B cell (primary cell): ENCODE measurements around the gene G2E3. TPM values are rescaled to one million over a fixed set of nuclear protein-coding genes. Genes with fewer than 3 reads are reported as not detected.

Experiments used
- ATAC-seq: fragments of 200-7000 bp; cut with Tn5 transposase; one replicate; pipeline ENCODE4 v1.10.0; 2021; ENCODE audit warnings: low read depth, mild to moderate bottlenecking, moderate number of reproducible peaks, moderate library complexity
- CTCF ChIA-PET: fragments of 350-600 bp; sonication (Branson Sonifier 250); formaldehyde crosslinking; loops from one replicate; lab custom pipeline; 2021; ENCODE audit warnings: antibody characterized with exemption, inconsistent platforms; lab: Charles Lee
- POLR2A ChIA-PET: fragments of 350-600 bp; sonication (Branson Sonifier 250); formaldehyde crosslinking; loops from one replicate; lab custom pipeline; 2021; ENCODE audit warnings: antibody characterized with exemption; lab: Charles Lee
- DNase-seq: peaks from one replicate; pipeline ENCODE4 v3.0.0; 2013
- H2AFZ ChIP-seq: 2 replicates; pipeline ENCODE4 v1.6.1; 2012; ENCODE audit warnings: mild to moderate bottlenecking, low read depth, low read length; ENCODE audit not compliant: insufficient read depth, poor library complexity, severe bottlenecking
- H3K27ac ChIP-seq, 2 donors: 1 replicate in 1 of 2; 2 replicates in 1 of 2; pipeline ENCODE4 v1.5.1; 2012 to 2013; ENCODE audit warnings: low read length in 2 of 2, mild to moderate bottlenecking in 2 of 2, moderate library complexity in 1 of 2
- H3K27me3 ChIP-seq, 4 experiments: fragments of 200-600 bp in 1 of 4; sonication (generic) in 1 of 4; replicated peaks in 1 of 4; 1 replicate in 2 of 4; 2 replicates in 2 of 4; pipeline versions ENCODE4 v1.6.1 to v1.7.0; 2013 to 2016; ENCODE audit warnings: low read length in 3 of 4, mild to moderate bottlenecking in 2 of 4, mixed read lengths in 1 of 4, moderate library complexity in 1 of 4; ENCODE audit not compliant: insufficient read depth in 4 of 4, control insufficient read depth in 3 of 4; ENCODE audit errors: control extremely low read depth in 1 of 4
- H3K36me3 ChIP-seq, 2 experiments: replicated peaks in 1 of 2; 1 replicate in 1 of 2; 2 replicates in 1 of 2; pipeline versions ENCODE4 v1.6.1 to v1.7.1; 2013; ENCODE audit warnings: low read length in 1 of 2; ENCODE audit not compliant: insufficient read depth in 2 of 2, control insufficient read depth in 1 of 2; ENCODE audit errors: control extremely low read depth in 1 of 2, extremely low read depth in 1 of 2
- H3K4me1 ChIP-seq, 2 donors: fragments of 200-600 bp in 1 of 2; sonication (generic) in 1 of 2; 1 replicate in 1 of 2; 2 replicates in 1 of 2; pipeline versions ENCODE4 v1.5.1 to v1.6.1; 2013 to 2017; ENCODE audit warnings: low read length in 2 of 2; ENCODE audit not compliant: control insufficient read depth in 2 of 2, insufficient read depth in 2 of 2
- H3K4me2 ChIP-seq: replicated peaks from 2 replicates; pipeline ENCODE3; 2012; ENCODE audit warnings: mild to moderate bottlenecking, low read depth, low read length; ENCODE audit not compliant: poor library complexity, severe bottlenecking
- H3K4me3 ChIP-seq, 5 experiments: fragments of 200-600 bp in 1 of 5; sonication (generic) in 1 of 5; 1 replicate in 3 of 5; 2 replicates in 2 of 5; pipeline versions ENCODE4 v1.5.1 to v1.7.0; 2011 to 2016; ENCODE audit warnings: low read length in 4 of 5, mild to moderate bottlenecking in 4 of 5, low read depth in 2 of 5, control low read depth in 1 of 5, moderate library complexity in 1 of 5; ENCODE audit not compliant: insufficient read depth in 1 of 5; ENCODE audit errors: control extremely low read depth in 1 of 5, extremely low read depth in 1 of 5
- H3K79me2 ChIP-seq: fragments of 200-600 bp; sonication (generic); one replicate; pipeline ENCODE4 v1.6.0; 2016; ENCODE audit warnings: low read length; ENCODE audit not compliant: control insufficient read depth, insufficient read depth
- H3K9ac ChIP-seq: fragments of 200-600 bp; sonication (generic); 2 replicates; pipeline ENCODE4 v1.6.1; 2017; ENCODE audit warnings: mild to moderate bottlenecking, low read length, moderate library complexity
- H3K9me3 ChIP-seq, 3 donors: one replicate each; pipeline versions ENCODE4 v1.6.1 to v1.7.1; 2013; ENCODE audit warnings: low read length in 2 of 3; ENCODE audit not compliant: control insufficient read depth in 2 of 3, insufficient read depth in 1 of 3; ENCODE audit errors: control extremely low read depth in 1 of 3
- H4K20me1 ChIP-seq: 2 replicates; pipeline ENCODE4 v1.6.0; 2012; ENCODE audit warnings: mild to moderate bottlenecking, low read length; ENCODE audit not compliant: insufficient read depth, control insufficient read depth, poor library complexity, severe bottlenecking
- H3K27ac Mint-ChIP-seq: one replicate; pipeline ENCODE4 v1.8.0; 2021; ENCODE audit warnings: mixed read lengths
- H3K27me3 Mint-ChIP-seq: one replicate; pipeline ENCODE4 v1.8.0; 2021; ENCODE audit warnings: mixed read lengths
- H3K4me1 Mint-ChIP-seq: one replicate; pipeline ENCODE4 v1.8.0; 2021; ENCODE audit warnings: mixed read lengths
- H3K4me3 Mint-ChIP-seq: one replicate; pipeline ENCODE4 v1.8.0; 2021; ENCODE audit warnings: mixed read lengths
- H3K9me3 Mint-ChIP-seq: one replicate; pipeline ENCODE4 v1.8.0; 2022; ENCODE audit warnings: mixed read lengths; ENCODE audit not compliant: insufficient read depth
- EZH2 ChIP-seq: IDR thresholded peaks from 2 replicates; pipeline ENCODE4 v1.6.1; 2012; ENCODE audit warnings: borderline replicate concordance, low read depth, mild to moderate bottlenecking, moderate library complexity, low read length; ENCODE audit not compliant: insufficient read depth, poor library complexity, severe bottlenecking
- WGBS: methylation state at CpG from one replicate; pipeline ENCODE4 v1.1.5; 2013; ENCODE audit warnings: missing lambda C conversion rate; ENCODE audit not compliant: insufficient coverage; 5-methylcytosine and 5-hydroxymethylcytosine counted together
- intact Hi-C: fragments of 100-400 bp; cut with micrococcal nuclease; formaldehyde crosslinking; loops from one replicate; pipeline ENCODE4 v1.10.0; 2022
- polyA plus RNA-seq: library from polyadenylated mRNA; depleted of rRNA; stranded (reverse); fragments of >200 nt; gene quantifications from 2 replicates; pipeline ENCODE4 v1.2.3, GENCODE V29; 2012
- total RNA-seq, 2 donors: library from RNA; stranded (reverse); fragments of 120-200 nt in 1 of 2; gene quantifications; 1 replicate in 1 of 2; 2 replicates in 1 of 2; pipeline versions ENCODE4 v1.2.3 to v1.2.4, GENCODE V29; 2013 to 2022
- TF ChIP-seq, protein P1 (sequence below): fragments of 200-600 bp; IDR thresholded peaks from one replicate; pipeline ENCODE4 v1.8.0; 2022; ENCODE audit warnings: antibody characterized with exemption, mild to moderate bottlenecking

Gene G2E3
- total and polyA plus RNA-seq, 2 donors (not counting 1 experiment from before 2014, with no cell fraction given): 6.2 to 29.2 TPM

DNA sequence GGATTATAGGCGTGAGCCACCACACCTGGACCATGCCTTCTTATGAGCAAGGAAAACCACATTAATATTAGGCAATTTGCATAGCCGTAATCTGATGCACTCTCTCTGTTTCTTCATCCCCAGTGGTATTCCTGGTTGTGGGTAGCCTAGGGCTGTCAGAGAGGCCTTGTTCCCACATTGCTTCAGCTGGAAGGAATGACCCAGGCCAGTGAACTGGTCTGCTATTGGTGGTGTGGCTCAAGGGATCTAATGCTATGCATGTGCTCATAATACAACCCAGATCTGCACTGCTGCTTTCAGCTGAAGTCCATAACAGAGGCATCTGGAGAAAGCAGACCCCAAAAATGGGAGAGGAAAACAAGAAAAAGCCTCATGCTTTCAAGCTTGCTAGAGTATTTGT, 33.1 kb upstream of the G2E3 start:
- H3K4me3 ChIP-seq: no peak overlapping the region
- ATAC-seq (no peak), DNase-seq (no peak)
- peaks cover 0 to 8% (median 4%) of the 10 kb centered on the region in 3 donors for H3K9me3 ChIP-seq
- ChIA-PET CTCF (no interaction called here), POLR2A (no interaction called here)
- Mint-ChIP-seq H3K27me3 (no peaks in the 10 kb centered on the region), H3K4me1 (peaks cover 5% of the 10 kb centered on the region), H3K27ac (no peak overlapping the region), H3K4me3 (no peak overlapping the region), H3K9me3 (no peaks in the 10 kb centered on the region)
- H3K9ac ChIP-seq: no peak overlapping the region
- no peak overlapping the region for H2AFZ ChIP-seq
- peaks cover 0 to 4% of the 10 kb centered on the region in 2 donors for H3K4me1 ChIP-seq
- H3K79me2 ChIP-seq: no peaks in the 10 kb centered on the region
- intact Hi-C loops: no loop called here
- TF ChIP-seq EZH2: no peak
- TF ChIP-seq, protein P1, sequence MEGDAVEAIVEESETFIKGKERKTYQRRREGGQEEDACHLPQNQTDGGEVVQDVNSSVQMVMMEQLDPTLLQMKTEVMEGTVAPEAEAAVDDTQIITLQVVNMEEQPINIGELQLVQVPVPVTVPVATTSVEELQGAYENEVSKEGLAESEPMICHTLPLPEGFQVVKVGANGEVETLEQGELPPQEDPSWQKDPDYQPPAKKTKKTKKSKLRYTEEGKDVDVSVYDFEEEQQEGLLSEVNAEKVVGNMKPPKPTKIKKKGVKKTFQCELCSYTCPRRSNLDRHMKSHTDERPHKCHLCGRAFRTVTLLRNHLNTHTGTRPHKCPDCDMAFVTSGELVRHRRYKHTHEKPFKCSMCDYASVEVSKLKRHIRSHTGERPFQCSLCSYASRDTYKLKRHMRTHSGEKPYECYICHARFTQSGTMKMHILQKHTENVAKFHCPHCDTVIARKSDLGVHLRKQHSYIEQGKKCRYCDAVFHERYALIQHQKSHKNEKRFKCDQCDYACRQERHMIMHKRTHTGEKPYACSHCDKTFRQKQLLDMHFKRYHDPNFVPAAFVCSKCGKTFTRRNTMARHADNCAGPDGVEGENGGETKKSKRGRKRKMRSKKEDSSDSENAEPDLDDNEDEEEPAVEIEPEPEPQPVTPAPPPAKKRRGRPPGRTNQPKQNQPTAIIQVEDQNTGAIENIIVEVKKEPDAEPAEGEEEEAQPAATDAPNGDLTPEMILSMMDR: no peak
- H3K4me2 ChIP-seq: no peak overlapping the region
- no peaks in the 10 kb centered on the region for H4K20me1 ChIP-seq
- no peaks in the 10 kb centered on the region for H3K36me3 ChIP-seq
- 88% methylated on average over 2 of the region's 2 CpGs for WGBS
- no peaks in the 10 kb centered on the region for H3K27me3 ChIP-seq
- H3K27ac ChIP-seq: no peak overlapping the region

DNA sequence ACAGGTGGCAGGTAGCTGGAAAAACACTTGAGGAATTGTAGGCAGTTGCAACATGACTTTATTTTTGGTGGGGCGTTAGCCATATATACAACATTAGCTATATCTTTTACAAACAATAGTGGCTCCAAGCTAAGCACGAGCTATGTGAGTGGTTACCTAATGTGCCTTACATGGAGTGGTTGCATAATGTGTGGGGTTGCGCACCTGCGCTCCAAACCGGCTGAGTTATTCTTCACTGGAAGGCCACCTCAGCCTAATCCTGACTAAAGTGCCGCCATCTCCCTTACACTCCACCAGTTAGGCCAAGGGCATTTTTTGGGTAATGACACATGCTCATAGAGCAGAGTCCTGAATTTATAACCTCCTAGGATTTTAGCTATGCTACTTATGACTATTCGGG, 31.8 kb upstream of the G2E3 start:
- no peak overlapping the region for H3K4me2 ChIP-seq
- no peak overlapping the region for H3K27ac Mint-ChIP-seq
- DNase-seq (no peak), ATAC-seq (no peak)
- no peaks in the 10 kb centered on the region for H3K9me3 Mint-ChIP-seq
- no peak overlapping the region for H3K9ac ChIP-seq
- H4K20me1 ChIP-seq: no peaks in the 10 kb centered on the region
- no peak overlapping the region for H3K27ac ChIP-seq
- H3K9me3 ChIP-seq: peaks cover 0 to 8% (median 4%) of the 10 kb centered on the region in 3 donors
- peaks cover 3% of the 10 kb centered on the region for H3K27me3 Mint-ChIP-seq
- H2AFZ ChIP-seq: no peak overlapping the region
- H3K36me3 ChIP-seq: no peaks in the 10 kb centered on the region
- intact Hi-C loops: no loop called here
- no peaks in the 10 kb centered on the region for H3K27me3 ChIP-seq
- H3K4me3 ChIP-seq: no peak overlapping the region
- no peaks in the 10 kb centered on the region for H3K79me2 ChIP-seq
- CTCF ChIA-PET: interaction anchor here (1.8 kb wide), 1 partner anchor 8 kb away, joined by 6 read pairs; no protein-coding TSS in a partner anchor
- no peak for TF ChIP-seq EZH2
- TF ChIP-seq, protein P1: no peak
- 92% methylated on average over 5 of the region's 7 CpGs for WGBS
- POLR2A ChIA-PET: no interaction called here
- H3K4me1 Mint-ChIP-seq: peaks cover under 1% of the 10 kb centered on the region
- H3K4me3 Mint-ChIP-seq: no peak overlapping the region
- peaks cover 0 to 2% of the 10 kb centered on the region in 2 donors for H3K4me1 ChIP-seq
